Measurements from ENCODE around the gene PCYT1A. TPM values are rescaled to one million over a fixed set of nuclear protein-coding genes. Genes with fewer than 3 reads are reported as not detected.
A peak's percentile ranks its signal among the peaks of the same experiment; 100 is the strongest.

The PCYT1A gene
- total and polyA plus RNA-seq, 2 of the 13 experiments (the other 11 are each of a cell fraction or from before 2014, with no cell fraction given) = 26.4 to 45.3 TPM

- TF ChIP-seq ZNF512B (CRISPR knock-in tag; IDR thresholded peaks at IDR 0.05; ENCODE audit: borderline replicate concordance) (peak; percentile 69; the same call in 1 of the 2 replicates), MTERF4 (CRISPR knock-in tag; IDR thresholded peaks at IDR 0.05) (no peak), RBM22 (optimal IDR thresholded peaks at IDR 0.05; ENCODE audit: low read length) (no peak), ZC3H13 (CRISPR knock-in tag; IDR thresholded peaks at IDR 0.05) (no peak), ZNF503 (CRISPR knock-in tag; IDR thresholded peaks at IDR 0.05) (peak; percentile 80), ZFX (CRISPR knock-in tag; IDR thresholded peaks at IDR 0.05; ENCODE audit: low read depth) (peak; percentile 78), HIVEP1 (CRISPR knock-in tag; IDR thresholded peaks at IDR 0.05) (peak; percentile 53; the same call in 1 of the 2 replicates), NR2F6 (IDR thresholded peaks at IDR 0.05) (peak; percentile 98), NR2F6 (CRISPR knock-in tag; IDR thresholded peaks at IDR 0.05) (peak; percentile 98), RFXAP (CRISPR knock-in tag; IDR thresholded peaks at IDR 0.05; ENCODE audit: borderline replicate concordance) (peak; percentile 83; the same call in 1 of the 2 replicates), SP4 (CRISPR knock-in tag; IDR thresholded peaks at IDR 0.05) (peak; percentile 44; the same call in 1 of the 2 replicates), ZNF547 (CRISPR knock-in tag; IDR thresholded peaks at IDR 0.05) (no peak), CEBPG (CRISPR knock-in tag; IDR thresholded peaks at IDR 0.05) (peak; percentile 45; the same call in 1 of the 2 replicates), KDM6A (CRISPR knock-in tag; IDR thresholded peaks at IDR 0.05; ENCODE audit: low read depth) (peak; percentile 95), YEATS2 (CRISPR knock-in tag; IDR thresholded peaks at IDR 0.05; ENCODE audit: borderline replicate concordance) (peak; percentile 49; the same call in 1 of the 2 replicates), ZNF598 (CRISPR knock-in tag; IDR thresholded peaks at IDR 0.05; ENCODE audit: borderline replicate concordance) (0 out of 2 replicates have a peak, but pooled peaks have one; percentile 19), ERF (CRISPR knock-in tag; IDR thresholded peaks at IDR 0.05) (peak; percentile 81), ARNTL (CRISPR knock-in tag; IDR thresholded peaks at IDR 0.05) (peak; percentile 79), PREB (CRISPR knock-in tag; IDR thresholded peaks at IDR 0.05) (no peak), ZBTB10 (CRISPR knock-in tag; IDR thresholded peaks at IDR 0.05; ENCODE audit: borderline replicate concordance) (0 out of 2 replicates have a peak, but pooled peaks have one; percentile 21), KLF16 (CRISPR knock-in tag; IDR thresholded peaks at IDR 0.05) (peak in 1 of 2 experiments; percentile 80; a peak in 2 of 4 replicates)
Observed at GRCh38 chr3:196214783-196215441, 72.6 kb downstream of the PCYT1A start (continued).
